Lung (tissue), 12 donors: ENCODE measurements around the gene UBE2H. TPM values are rescaled to one million over a fixed set of nuclear protein-coding genes. Genes with fewer than 3 reads are reported as not detected.

Source experiments
- ATAC-seq: fragments of 200-7000 bp; cut with Tn5 transposase; one replicate; pipeline ENCODE4 v1.9.1; 2020; ENCODE audit warnings: moderate number of reproducible peaks; ENCODE audit not compliant: insufficient read depth, low FRiP score
- DNase-seq, 3 donors: peaks; one replicate each; pipeline ENCODE4 v3.0.0-alpha.2; 2013 to 2017
- H3K27ac ChIP-seq, 2 donors: one replicate each; pipeline ENCODE4 v1.5.1; 2013; ENCODE audit warnings: mild to moderate bottlenecking in 2 of 2, moderate library complexity in 2 of 2, control low read depth in 1 of 2, inconsistent platforms in 1 of 2, low read depth in 1 of 2, low read length in 1 of 2
- H3K27me3 ChIP-seq, 3 donors: one replicate each; pipeline ENCODE4 v1.5.1; 2013; ENCODE audit warnings: low read length in 2 of 3; ENCODE audit not compliant: control insufficient read depth in 3 of 3, insufficient read depth in 3 of 3
- H3K36me3 ChIP-seq, 4 donors: one replicate each; pipeline ENCODE4 v1.5.1; 2013; ENCODE audit warnings: low read length in 4 of 4, mild to moderate bottlenecking in 1 of 4, moderate library complexity in 1 of 4; ENCODE audit not compliant: control insufficient read depth in 4 of 4, insufficient read depth in 4 of 4
- H3K4me1 ChIP-seq, 5 donors: one replicate each; pipeline ENCODE4 v1.5.1; 2013; ENCODE audit warnings: low read length in 5 of 5, mild to moderate bottlenecking in 2 of 5, moderate library complexity in 1 of 5; ENCODE audit not compliant: control insufficient read depth in 5 of 5, insufficient read depth in 5 of 5
- H3K4me3 ChIP-seq: one replicate; pipeline ENCODE4 v1.5.1; 2013; ENCODE audit warnings: mild to moderate bottlenecking, control low read depth, moderate library complexity
- H3K9ac ChIP-seq, 2 donors: one replicate each; pipeline ENCODE4 v1.5.1; 2013; ENCODE audit warnings: low read length in 2 of 2, control low read depth in 1 of 2; ENCODE audit not compliant: insufficient read depth in 1 of 2
- H3K9me3 ChIP-seq, 4 donors: one replicate each; pipeline ENCODE4 v1.5.1; 2013; ENCODE audit warnings: low read length in 3 of 4, mild to moderate bottlenecking in 1 of 4, moderate library complexity in 1 of 4; ENCODE audit not compliant: control insufficient read depth in 4 of 4, insufficient read depth in 3 of 4
- CTCF ChIP-seq: IDR thresholded peaks from 2 replicates; pipeline ENCODE4 v1.5.1; 2012; ENCODE audit warnings: mild to moderate bottlenecking; ENCODE audit errors: control extremely low read depth, extremely low read depth
- WGBS, 2 donors: extraction: QIAGEN DNeasy Blood & Tissue Kit; methylation state at CpG; one replicate each; pipeline ENCODE4 v1.1.7; 2013; 5-methylcytosine and 5-hydroxymethylcytosine counted together
- polyA plus RNA-seq, 2 donors: library from polyadenylated mRNA; stranded (reverse); fragments of 200-250 nt; gene quantifications; one replicate each; pipeline ENCODE4 v1.2.1, GENCODE V29; 2013
- total RNA-seq, 2 donors: library from RNA; depleted of rRNA in 1 of 2; stranded (reverse); fragments of >200 nt in 1 of 2; gene quantifications; one replicate each; pipeline ENCODE4 v1.2.1, GENCODE V29; 2014 to 2021
- donor health status: control.
- donor health status: control.
- donor health status: Bipolar disorder and iron deficiency.
- donor health status: healthy.
- donor health status: DM: yes; HTN: yes; CAD: no.

Gene UBE2H
- total and polyA plus RNA-seq, 4 donors, result 23.0 to 102 (median 49.7) TPM

DNA sequence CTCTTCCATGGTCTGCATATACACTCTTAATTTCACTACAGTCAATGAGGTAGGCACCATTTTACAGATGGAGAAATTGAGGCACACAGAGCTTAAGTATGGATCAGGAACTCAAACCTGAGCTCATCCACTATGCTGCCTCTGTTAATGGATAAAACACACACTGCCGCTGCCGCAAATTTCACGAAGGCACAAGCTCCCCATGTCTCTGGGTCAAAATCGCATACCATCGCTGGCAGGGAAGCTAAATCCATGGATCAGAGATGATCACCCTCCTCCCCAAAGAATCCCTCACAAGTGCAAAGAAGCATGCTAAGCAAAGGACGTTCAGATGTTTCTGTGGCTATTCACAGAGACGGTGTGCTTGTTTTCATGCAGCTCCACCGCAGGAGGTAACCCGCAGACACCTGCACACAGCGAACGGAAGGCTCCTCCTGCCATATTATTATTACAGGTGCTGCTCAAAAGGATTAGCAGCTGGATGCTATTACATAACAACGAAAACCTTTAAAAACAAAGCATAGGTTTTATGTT, 109.3 kb downstream of the UBE2H start:
- Histone ChIP-seq H3K36me3 (peaks cover 0 to 4% (median 0%) of the 10 kb centered on the region in 4 donors), H3K4me1 (peaks cover 0 to 37% (median 2%) of the 10 kb centered on the region in 5 donors), H3K9ac (no peak overlapping the region), H3K27me3 (no peaks in the 10 kb centered on the region), H3K9me3 (no peaks in the 10 kb centered on the region), H3K4me3 (no peak overlapping the region), H3K27ac (no peak overlapping the region)
- no peak for ATAC-seq
- WGBS, 2 donors, result 89 to 92% methylated on average over 12 of the region's 12 CpGs
- no peak for TF ChIP-seq CTCF
- DNase-seq, result no peak

DNA sequence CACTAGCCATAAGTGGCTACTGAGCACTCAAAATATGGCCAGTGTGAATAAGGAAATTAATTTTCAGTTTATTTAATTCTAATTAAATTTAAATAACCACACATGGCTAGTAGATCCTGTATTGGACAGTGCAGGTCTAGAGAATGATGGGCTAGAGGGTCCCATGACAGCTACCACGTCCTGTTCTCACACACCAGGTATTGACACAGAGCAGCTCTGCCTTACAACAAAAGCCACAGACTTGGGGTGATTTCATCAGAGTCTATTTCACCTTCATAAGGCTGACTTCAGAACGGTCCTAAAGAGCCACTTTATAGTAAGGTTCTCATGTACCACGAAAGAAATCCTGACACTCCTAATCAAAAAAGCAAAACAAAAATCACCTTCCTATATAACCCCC, 111.3 kb downstream of the UBE2H start:
- no peak for DNase-seq
- H3K9ac ChIP-seq, result no peak overlapping the region
- no peak for ATAC-seq
- 32 to 63% methylated on average over 3 of the region's 3 CpGs for WGBS, 2 donors
- peak overlapping the region in 1 of 2 donors; percentile 69 for H3K27ac ChIP-seq
- H3K4me1 ChIP-seq, result peaks cover 0 to 25% (median 2%) of the 10 kb centered on the region in 5 donors
- no peak overlapping the region for H3K4me3 ChIP-seq
- no peaks in the 10 kb centered on the region for H3K9me3 ChIP-seq
- peaks cover 0 to 9% (median 4%) of the 10 kb centered on the region in 4 donors for H3K36me3 ChIP-seq
- no peak for TF ChIP-seq CTCF
- H3K27me3 ChIP-seq, result no peaks in the 10 kb centered on the region

GRCh38 chr7:129840757-129841156, 112.0 kb downstream of the UBE2H start:
- Histone ChIP-seq H3K36me3 (peaks cover 0 to 9% (median 5%) of the 10 kb centered on the region in 4 donors), H3K27me3 (no peaks in the 10 kb centered on the region), H3K9me3 (no peaks in the 10 kb centered on the region), H3K9ac (no peak overlapping the region), H3K4me3 (no peak overlapping the region), H3K4me1 (peaks cover 0 to 21% (median 6%) of the 10 kb centered on the region in 5 donors), H3K27ac (peak overlapping the region; percentile 40 to 69)
- WGBS, 2 donors, result 70 to 76% methylated on average over 4 of the region's 4 CpGs
- DNase-seq (peak in 1 of 3 donors; percentile 28), ATAC-seq (no peak)
- TF ChIP-seq CTCF, result no peak

DNA sequence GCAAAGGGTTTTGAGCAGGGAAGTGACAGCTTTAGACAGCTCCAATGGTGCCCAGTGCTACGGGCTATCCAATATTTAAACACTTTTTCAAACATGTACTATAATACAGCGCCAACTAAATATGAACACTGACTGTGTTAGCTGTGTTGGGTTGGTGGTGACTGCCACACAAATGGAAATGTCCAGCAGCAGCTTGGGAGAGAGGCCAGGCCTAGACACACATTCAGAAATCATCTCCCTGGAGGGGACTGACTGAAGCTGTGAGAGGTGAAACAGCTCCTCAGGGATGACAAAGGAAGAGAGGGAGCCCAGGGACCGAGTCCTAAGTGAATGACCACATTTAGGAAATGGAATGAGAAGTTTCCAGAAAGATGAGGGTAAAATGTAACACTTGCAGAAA, 115.8 kb downstream of the UBE2H start:
- Histone ChIP-seq H3K36me3 (peaks cover 7 to 17% (median 11%) of the 10 kb centered on the region in 4 donors), H3K4me3 (no peak overlapping the region), H3K9me3 (no peaks in the 10 kb centered on the region), H3K27me3 (no peaks in the 10 kb centered on the region), H3K4me1 (peaks cover 0 to 18% (median 2%) of the 10 kb centered on the region in 5 donors), H3K27ac (no peak overlapping the region), H3K9ac (no peak overlapping the region)
- DNase-seq (no peak), ATAC-seq (no peak)
- WGBS, 2 donors, result 85 to 92% methylated on average over 3 of the region's 3 CpGs
- TF ChIP-seq CTCF, result no peak
